HL-60/S4 (cell line): Measurements from ENCODE around the gene DNAJC2.

Source experiments
- in situ Hi-C: fragments of 300-500 bp; cut with MboI; formaldehyde crosslinking; loops from 2 replicates; pipeline ENCODE4 v1.14.3; 2022; ENCODE audit warnings: low sequenced_read_pairs

Gene DNAJC2, protein sequence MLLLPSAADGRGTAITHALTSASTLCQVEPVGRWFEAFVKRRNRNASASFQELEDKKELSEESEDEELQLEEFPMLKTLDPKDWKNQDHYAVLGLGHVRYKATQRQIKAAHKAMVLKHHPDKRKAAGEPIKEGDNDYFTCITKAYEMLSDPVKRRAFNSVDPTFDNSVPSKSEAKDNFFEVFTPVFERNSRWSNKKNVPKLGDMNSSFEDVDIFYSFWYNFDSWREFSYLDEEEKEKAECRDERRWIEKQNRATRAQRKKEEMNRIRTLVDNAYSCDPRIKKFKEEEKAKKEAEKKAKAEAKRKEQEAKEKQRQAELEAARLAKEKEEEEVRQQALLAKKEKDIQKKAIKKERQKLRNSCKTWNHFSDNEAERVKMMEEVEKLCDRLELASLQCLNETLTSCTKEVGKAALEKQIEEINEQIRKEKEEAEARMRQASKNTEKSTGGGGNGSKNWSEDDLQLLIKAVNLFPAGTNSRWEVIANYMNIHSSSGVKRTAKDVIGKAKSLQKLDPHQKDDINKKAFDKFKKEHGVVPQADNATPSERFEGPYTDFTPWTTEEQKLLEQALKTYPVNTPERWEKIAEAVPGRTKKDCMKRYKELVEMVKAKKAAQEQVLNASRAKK

DNA sequence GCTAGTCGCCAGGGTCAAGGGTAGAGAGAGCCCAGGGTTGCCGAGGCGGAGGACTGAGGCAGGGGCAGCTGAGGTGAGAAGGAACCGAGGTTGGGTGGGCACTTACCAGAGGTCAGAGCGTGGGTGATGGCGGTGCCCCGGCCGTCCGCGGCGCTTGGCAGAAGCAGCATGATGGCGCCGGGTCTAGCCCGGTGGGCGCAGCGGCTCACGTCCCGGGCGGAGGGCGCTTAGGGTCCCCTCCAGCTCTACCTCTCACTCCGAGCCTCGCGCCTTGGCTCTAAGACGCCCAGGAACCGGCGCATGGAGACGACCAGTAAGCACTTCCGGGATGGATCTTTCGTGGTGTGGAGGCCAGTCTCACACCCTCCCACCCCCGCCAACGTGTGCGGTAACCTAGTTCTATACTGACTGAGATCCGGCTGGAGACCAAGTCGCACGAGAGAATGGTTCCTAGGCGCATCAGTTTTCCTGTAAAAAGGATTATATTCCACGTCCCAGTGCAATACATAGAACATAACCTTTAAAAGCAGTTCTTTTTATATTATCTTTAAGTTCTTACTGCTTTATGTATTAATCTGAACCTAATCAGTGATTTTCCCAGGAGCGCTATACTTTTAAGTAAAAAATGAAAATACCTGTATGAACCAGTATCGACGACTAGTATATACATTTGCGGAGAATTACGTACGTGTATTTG lies at the start of gene DNAJC2:
Gene DNAJC2 (minus strand): TSS at position 315 of the 697 bp plus-strand sequence. CDS start 145 bp downstream, at position 170.
- in situ Hi-C loops = no loop called here

DNA sequence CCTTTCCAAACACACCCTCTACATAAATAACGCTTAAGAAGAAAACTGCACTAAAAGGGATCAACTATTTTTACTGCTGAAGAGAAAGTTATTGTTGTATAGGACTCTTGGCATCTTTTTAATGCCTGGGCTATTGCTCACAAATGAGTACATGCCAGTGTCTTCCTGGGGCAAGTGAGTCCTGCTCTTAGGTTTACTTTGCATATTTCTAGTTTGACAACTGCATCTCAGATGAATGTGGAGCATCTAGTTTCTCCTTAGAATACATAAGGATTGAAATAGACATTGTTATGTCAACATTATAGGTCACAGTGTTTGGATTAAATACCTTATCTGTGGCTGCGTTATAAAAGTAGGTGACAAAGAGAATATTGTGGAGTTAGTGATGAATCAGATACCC lies 47.4 kb upstream of the DNAJC2 start:
- in situ Hi-C loops = no loop called here

DNA sequence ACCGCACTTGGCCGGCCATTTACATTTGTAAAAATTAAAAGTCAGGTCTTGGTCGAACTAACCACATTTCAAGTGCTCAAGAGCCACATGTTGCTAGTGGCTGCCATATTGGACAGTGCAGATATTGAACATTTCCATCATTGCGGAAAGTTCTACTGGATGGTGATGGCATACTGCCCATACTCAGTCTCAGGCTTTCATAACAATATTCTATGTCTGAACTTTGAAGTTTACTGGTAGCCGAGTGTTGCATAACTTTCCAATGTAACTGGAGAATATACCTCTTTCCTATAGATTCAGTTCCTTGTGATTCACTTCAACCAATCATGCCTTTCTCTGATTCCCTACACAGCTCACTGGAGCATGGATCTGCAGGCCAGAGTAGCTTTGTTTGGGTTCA lies 46.6 kb upstream of the DNAJC2 start:
- in situ Hi-C loops = no loop called here

DNA sequence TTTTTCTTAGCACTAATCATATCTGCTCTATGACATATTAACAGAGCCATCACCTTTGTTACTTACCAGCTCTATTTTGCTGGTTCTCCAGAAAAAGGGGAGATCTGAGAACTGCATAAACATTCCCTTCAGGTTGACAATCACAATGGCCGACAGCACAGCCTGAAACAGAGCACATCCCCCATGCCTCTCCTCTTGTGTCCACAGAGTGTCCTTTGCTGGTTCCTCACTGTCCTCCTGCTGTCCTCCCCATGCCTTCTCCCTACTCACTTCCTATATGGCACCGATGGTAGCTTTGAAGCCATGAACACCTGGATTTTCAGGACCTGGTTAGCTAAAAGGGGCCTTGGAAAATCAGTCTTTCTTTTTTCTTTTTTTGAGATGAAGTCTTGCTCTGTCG lies 44.7 kb upstream of the DNAJC2 start:
- in situ Hi-C loops = no loop called here

DNA sequence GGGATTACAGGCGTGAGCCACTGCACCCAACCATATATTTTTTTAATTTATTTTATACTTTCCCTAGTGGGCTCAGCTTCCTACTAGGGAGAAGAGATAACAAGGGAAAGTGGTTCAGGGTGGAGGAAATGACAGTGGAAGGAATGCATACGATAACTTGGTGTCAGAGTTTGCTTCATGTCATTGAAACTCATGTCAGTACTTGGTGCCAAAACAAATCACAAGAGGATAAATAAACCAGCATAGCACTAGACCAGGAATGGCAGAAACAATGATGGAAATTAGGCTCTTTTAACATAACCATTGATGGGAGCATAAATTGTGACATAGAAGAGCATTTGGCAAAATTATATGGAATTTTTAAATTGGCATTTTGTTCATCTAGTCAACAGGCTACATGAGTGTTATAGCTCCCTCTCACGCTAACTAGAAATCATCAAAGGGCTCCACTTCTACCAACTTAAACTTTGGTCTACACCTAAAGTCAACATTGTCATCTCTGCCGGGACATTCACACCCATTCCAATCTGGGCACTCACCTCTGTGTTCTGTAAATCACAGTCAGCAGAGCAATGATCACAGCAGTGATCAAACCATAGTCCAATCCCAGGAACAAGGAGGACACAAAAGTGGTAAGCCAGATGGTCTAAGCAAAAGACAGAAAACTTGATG lies 44.0 kb upstream of the DNAJC2 start:
- in situ Hi-C loops = no loop called here

DNA sequence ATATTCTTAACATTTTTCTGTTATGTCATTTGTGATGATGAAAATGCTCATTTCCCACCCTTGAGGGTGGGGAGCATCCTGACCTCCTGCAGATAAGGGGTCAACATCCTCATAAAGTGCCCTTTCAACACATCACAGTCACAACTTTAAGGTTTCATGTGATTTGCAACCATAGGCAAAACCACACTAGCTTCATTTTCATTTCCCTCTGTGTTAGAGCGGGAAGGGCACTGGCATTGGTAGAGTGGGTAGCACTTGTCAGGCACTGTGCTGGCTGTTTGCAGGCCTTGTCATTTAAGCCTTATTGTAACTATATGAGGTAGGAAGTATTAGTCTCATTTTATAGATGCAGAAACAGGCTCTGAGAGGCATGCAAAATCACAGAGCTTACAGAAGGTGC lies 42.7 kb upstream of the DNAJC2 start:
- in situ Hi-C loops = no loop called here

DNA sequence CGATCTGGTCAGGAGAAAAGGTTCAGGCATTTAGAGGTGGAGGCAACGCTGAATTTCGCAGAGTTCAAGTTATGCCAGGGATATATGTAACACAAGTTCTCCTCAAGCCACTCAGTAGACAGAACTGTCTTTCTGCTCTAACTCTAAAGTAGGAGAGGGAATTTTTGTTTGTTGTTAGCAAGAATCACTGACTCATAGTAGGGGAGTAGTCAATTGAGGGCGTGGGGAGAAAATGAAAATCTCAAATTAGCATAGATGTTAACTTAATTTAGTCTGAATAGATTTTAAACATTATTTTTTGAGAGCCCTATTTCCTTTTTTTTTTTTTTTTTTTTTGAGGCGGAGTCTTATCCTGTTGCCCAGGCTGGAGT lies 37.5 kb upstream of the DNAJC2 start:
- in situ Hi-C loops = no loop called here

DNA sequence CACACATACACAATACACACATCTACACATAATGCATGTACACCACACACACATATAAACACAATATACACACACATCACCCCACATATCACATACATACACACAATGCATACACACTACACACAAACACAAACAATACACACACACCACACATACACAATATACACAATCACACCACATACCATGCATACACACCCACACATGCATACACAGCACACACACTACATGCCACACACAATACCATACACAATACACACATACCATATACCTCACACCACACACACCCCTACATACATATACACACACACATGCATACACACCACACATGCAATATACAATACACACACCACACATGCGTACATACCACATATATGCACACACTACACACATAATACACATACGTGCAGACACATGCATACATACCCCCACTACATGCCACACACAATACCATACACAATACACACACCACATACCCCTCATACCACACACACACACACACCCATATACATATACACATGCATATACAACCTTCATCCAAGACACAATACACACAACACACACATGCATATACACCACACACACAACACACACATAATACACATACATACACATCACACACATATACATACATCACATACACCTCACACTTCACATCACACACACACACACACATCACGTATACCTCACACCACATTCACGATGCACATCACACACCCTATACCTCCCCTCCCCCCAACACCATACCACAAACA lies 36.9 kb upstream of the DNAJC2 start:
- in situ Hi-C loops = no loop called here

DNA sequence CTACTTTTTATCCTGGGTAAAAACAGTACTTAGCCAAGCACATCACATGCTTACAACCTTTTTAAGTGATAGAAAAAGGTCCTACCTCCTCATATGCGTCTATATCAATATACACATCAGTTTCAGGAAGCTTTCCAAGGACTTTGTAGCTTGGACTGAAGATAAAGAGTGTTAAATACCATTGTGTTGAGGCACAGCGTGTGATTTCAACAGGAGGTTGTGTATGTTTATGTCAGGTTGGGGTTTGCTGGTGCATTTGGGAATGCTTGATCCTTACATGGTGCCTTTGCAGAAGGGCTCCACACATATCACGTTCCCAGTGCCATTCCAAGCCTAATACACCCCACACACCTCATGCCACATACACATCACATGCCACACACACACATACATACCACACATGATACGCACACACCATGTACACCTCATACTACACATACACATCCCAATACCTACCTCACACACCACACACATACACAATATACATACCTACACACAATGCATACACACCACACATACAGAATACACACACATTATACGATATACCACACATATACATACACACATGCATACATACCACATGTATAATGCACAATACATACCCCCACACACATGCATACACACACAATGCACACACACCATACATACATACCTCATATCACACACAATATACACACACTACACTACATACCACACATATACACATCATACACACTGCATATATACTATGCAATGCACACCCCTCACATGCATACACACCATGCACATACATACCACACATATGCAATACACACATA lies 36.0 kb upstream of the DNAJC2 start:
- in situ Hi-C loops = no loop called here

DNA sequence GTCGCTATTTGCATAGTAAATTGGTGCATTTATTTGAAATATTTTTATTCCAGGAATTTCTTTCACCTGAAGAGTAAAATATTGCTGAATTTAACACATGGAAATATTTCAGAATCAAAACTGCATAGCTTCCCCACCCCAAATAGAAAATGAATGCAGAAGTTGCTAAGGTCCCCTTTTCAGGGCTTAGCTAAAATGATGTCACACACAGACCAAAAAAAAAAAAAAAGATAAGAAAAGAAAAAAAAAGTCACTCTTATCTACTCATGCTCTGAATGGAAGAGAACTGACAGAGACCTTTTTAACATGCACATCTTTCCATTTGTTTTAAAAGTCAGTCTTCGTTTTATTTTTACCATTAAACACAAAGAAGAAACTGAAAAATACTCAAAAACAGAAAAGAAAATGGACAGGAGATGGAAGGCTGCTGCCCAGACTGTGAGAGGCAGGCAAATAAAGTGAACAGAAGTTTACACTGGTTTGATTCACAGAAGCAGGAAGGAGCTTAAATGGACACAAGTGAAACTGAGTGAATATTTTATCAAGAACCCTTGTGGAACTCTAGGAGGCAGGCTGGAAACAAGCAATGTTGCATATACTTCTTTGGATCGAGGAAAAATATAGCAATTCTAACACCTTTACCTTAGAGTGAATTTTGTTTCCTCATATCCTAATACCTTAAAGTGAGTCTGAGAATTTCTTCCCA lies 34.9 kb upstream of the DNAJC2 start:
- in situ Hi-C loops = no loop called here

DNA sequence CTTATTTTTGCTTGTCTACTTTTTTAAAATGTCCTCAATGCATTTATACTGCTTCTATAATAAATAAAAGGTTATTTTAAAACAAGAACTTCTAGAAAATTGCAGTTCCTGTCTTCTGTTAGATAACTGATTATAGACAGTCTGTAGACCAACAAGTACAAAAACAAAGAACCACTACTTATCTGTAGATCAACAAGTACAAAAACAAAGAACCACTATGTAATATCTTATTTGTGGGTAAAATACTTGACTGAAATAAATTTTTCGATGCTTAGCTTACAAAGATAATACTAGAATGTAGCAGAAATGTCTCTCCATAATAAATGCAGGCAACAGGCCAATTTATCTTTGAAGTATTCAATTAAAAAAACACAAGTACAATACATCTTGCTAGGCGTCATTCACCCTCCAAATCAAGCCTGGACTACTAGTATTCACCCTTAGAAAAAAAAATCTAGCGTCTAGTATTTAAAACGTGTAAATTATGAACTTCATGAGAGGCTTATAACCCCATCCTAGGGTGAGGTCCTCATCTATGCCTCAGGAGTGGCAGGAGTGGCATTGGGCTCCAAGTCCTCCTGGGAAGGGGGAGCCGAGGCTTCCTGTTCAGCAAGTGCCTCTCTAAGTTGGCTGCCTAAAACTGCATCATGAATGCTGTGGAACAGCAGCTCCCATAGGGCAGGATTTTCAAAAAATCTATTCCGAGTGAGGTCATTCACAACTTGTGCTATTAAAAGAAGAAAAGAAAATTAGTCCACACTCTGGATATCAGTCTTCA lies 29.5 kb upstream of the DNAJC2 start:
- in situ Hi-C loops = no loop called here

DNA sequence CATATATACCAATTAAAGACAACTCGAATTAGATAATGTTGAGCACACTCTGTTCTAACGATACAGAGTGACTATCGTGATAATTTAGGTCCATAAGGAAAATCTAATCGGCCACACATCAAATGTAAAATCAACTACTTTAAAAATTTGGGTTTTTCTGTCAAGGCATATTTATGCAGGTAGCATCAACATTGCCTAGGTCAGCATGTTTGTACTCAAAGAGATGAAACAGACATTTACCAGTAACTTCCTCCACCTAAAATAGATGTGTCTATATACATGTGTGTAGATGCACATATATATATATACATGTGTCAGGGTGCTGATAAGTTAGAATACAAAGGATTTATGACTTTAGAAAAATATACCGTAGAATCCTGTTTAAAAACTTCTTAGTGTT lies 24.9 kb upstream of the DNAJC2 start:
- in situ Hi-C loops = no loop called here

DNA sequence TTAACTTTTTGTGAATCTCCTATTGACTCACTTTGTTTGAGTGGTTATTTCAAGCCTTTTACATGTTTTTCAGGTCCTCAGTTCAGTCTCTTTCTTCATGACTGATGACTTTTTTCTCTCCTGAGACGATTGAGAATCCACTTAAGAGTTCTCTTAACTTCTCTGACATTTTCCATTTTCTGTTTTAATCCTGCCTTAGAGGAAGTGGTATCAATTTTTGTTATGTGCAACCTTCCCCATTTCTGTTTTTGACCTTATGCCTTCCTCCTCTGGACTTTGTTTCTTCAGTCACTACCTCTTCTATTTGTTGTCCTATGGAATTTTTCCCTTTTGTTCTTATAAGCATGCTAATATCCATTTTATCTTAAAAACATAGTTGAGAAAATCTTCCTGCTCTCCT lies 5.2 kb upstream of the DNAJC2 start:
- in situ Hi-C loops = no loop called here

DNA sequence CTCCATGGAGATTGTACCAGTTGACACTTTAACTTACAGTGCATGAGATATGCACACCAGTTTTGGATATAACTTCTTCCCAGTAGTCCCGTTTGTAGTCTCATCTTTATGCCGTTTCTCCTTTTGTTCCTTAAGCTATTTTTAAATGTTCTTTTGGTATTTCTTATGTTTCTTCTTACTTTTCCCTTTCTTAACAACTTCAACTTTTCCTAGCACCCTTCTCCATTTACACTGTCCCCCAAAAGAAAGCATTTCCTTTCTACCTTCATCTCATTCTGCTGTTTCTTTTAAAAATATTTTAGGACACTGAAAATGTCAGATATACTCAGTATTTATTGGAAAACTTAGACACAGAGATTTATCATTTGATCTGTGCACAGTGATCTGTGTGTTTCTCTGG lies 4.4 kb upstream of the DNAJC2 start:
- in situ Hi-C loops = no loop called here

DNA sequence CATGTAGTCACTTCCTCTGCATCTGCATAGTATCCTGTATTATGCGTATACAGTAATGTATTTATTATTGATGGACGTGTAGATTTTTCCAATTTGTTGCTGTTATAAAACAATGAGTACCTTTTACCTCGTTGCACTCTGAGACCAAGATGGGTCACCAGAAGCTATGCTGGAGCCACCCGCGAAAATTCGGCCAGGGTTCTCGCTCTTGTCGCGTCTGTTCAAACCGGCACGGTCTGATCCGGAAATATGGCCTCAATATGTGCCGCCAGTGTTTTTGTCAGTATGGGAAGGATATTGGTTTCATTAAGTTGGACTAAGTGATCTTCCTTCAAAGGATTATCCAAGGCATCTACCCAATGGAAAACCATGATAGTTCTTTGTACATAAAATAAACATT lies 3.9 kb upstream of the DNAJC2 start:
- in situ Hi-C loops = no loop called here

DNA sequence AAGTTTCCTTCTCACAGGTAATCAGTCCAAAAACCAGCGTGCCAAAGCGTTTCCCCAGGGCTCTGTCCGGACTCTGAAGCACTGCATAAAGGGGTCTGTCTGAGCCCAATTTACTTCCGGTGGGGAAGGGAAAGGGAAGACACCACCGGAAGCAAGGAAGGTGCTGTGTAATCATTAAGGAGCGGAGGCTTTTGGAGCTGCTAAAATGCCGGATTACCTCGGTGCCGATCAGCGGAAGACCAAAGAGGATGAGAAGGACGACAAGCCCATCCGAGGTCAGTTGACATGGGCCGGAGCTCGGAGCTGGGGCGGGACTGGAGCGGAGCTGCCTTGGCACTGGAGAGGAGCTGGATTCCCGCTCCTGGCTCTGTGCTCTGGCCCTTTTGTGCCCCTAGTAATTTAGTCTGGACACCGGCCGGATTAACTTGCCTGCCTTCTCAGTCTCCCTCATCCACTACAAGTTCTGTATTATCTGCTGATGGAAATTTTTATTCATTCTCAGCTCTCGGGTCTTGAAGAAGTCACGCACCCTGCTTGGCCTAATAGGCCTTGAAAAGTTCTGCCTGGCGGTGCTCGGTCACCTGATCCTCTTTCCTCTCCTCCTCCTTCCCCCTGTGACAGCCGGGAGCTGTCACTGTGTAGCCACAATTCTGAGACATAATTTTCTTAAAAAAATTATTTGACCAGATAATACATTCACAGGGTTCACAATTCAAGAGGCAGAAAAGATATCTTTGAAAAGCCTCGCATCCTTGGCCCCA lies 3.1 kb upstream of the DNAJC2 start, which contains the start of gene PSMC2:
Gene PSMC2 (plus strand): TSS at position 137 of the 761 bp plus-strand sequence. CDS start 69 bp downstream, at position 206.
- in situ Hi-C loops = no loop called here

DNA sequence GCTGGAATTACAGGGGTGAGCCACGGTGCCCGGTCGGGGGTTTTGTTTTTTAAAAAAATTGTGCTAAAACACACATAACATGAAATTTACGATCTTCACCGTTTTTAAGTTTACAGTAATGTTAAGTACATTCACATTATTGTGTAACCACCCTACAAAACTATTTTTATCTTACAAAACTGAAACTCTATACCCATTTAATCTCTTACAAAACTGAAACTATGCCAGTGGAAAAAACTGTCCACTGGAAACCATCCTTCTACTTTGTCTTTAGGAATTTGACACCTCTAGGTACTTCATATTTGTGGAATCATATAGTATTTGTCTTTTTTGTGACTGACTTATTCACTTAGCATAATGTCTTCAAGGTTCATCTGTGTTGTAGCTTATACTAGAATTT lies 1.8 kb upstream of the DNAJC2 start:
- in situ Hi-C loops = no loop called here
